ENCODE results near the gene ALOX15. TPM values are rescaled to one million over a fixed set of nuclear protein-coding genes. Genes with fewer than 3 reads are reported as not detected.

ALOX15 gene
- total and polyA plus RNA-seq, 10 of the 15 experiments (the other 5 are each of a cell fraction or from before 2014, with no cell fraction given): 0.05 to 1.0 (median 0.24) TPM

DNA sequence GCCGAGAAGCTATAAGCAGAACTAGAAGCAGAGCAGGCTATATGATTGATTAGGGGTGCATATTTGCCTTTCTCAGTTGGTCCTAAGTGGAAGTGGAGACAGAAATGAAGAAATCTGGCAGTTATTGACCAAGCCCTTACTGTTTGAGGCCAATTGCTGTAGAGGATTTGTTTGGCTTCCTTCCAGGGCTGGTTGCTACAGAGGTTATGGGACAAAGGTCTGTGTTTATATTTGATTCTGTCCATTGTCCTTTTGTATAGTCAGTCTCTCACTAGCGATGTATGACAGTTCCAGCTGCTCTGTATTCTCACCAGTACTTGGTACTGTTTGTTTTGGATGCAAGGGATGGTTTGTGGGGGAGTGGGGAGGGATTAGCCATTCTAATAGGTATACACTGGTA is 7.3 kb upstream of the ALOX15 start (continued):
- TF ChIP-seq, protein P1, sequence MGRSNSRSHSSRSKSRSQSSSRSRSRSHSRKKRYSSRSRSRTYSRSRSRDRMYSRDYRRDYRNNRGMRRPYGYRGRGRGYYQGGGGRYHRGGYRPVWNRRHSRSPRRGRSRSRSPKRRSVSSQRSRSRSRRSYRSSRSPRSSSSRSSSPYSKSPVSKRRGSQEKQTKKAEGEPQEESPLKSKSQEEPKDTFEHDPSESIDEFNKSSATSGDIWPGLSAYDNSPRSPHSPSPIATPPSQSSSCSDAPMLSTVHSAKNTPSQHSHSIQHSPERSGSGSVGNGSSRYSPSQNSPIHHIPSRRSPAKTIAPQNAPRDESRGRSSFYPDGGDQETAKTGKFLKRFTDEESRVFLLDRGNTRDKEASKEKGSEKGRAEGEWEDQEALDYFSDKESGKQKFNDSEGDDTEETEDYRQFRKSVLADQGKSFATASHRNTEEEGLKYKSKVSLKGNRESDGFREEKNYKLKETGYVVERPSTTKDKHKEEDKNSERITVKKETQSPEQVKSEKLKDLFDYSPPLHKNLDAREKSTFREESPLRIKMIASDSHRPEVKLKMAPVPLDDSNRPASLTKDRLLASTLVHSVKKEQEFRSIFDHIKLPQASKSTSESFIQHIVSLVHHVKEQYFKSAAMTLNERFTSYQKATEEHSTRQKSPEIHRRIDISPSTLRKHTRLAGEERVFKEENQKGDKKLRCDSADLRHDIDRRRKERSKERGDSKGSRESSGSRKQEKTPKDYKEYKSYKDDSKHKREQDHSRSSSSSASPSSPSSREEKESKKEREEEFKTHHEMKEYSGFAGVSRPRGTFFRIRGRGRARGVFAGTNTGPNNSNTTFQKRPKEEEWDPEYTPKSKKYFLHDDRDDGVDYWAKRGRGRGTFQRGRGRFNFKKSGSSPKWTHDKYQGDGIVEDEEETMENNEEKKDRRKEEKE (IDR thresholded peaks at IDR 0.05): no peak
- TF ChIP-seq ASH2L (IDR thresholded peaks at IDR 0.05; ENCODE audit: borderline replicate concordance, low read depth) (no peak), SMC3 (IDR thresholded peaks at IDR 0.05; ENCODE audit: borderline replicate concordance, low read length) (no peak), HDAC2 (IDR thresholded peaks at IDR 0.05) (no peak)
- TF ChIP-seq, protein P2, sequence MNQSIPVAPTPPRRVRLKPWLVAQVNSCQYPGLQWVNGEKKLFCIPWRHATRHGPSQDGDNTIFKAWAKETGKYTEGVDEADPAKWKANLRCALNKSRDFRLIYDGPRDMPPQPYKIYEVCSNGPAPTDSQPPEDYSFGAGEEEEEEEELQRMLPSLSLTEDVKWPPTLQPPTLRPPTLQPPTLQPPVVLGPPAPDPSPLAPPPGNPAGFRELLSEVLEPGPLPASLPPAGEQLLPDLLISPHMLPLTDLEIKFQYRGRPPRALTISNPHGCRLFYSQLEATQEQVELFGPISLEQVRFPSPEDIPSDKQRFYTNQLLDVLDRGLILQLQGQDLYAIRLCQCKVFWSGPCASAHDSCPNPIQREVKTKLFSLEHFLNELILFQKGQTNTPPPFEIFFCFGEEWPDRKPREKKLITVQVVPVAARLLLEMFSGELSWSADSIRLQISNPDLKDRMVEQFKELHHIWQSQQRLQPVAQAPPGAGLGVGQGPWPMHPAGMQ (IDR thresholded peaks at IDR 0.05; ENCODE audit: borderline replicate concordance): no peak

DNA sequence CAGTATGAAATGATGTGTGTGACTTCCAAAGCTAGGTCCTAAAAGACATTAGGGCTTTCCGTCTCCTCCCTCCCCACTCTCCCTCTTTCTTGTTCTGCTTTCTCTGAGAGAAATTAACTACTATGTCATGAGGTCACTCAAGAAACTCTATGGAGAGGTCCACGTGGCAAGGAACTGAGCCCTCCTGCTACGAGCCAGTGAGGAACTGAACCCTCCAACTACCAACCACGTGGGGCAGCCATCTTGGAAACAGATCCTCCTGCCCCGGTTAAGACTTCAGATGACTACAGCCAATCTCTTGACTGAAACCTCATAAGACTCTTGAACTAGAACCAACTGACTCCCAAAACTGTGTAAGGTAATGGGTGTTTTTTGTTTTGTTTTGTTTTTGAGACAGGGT is 4.2 kb upstream of the ALOX15 start:
- intact Hi-C loops (cut with micrococcal nuclease; ENCODE audit: unreplicated experiment) (no loop called here), in situ Hi-C loops (cut with MboI) (no loop called here)
- H3K36me3 ChIP-seq (ENCODE audit: control insufficient read depth in 2 of 2, insufficient read depth in 2 of 2, low read length in 1 of 2): no peaks in the 10 kb centered on the region
- H3K9ac ChIP-seq (ENCODE audit: control insufficient read depth, insufficient read depth, low read length): no peak overlapping the region
- no peak overlapping the region for H3K4me2 ChIP-seq (ENCODE audit: control insufficient read depth, insufficient read depth)
- ChIA-PET SMC1A (ENCODE audit: uncharacterized antibody, unreplicated experiment) (no interaction called here), RAD21 (ENCODE audit: unreplicated experiment) (no interaction called here), CTCF (interaction anchor here (0.7 kb wide), 1 partner anchor 12 kb away, joined by 3 read pairs; no protein-coding TSS in a partner anchor), POLR2A (no interaction called here)
- ATAC-seq (no peak), FAIRE-seq (peak; percentile 38), DNase-seq (ENCODE audit: low read depth, low spot score) (no peak)
- no peaks in the 10 kb centered on the region for H3K79me2 ChIP-seq (ENCODE audit: control insufficient read depth, insufficient read depth, low read length)
- no peaks in the 10 kb centered on the region for H4K20me1 ChIP-seq (ENCODE audit: control insufficient read depth, insufficient read depth)
- no peak overlapping the region for H3K27ac ChIP-seq (ENCODE audit: control insufficient read depth, insufficient read depth)
- H3K4me1 ChIP-seq (ENCODE audit: control insufficient read depth, insufficient read depth, low read length): no peaks in the 10 kb centered on the region; the same call in 1 of the 2 replicates
- WGBS (ENCODE audit: insufficient coverage, insufficient replicate concordance, low lambda C conversion rate, missing lambda C conversion rate): 39% methylated on average over 5 of the region's 5 CpGs
- H3K27me3 ChIP-seq (replicated peaks in 1 of 2; ENCODE audit: control insufficient read depth in 2 of 2, insufficient read depth in 2 of 2, low read length in 1 of 2): peaks cover 10 to 14% of the 10 kb centered on the region in 2 experiments; a peak in 3 of 4 replicates
- no peak overlapping the region; the same call in 1 of the 2 replicates for H2AFZ ChIP-seq (ENCODE audit: control insufficient read depth, low read depth, low read length)
- no TSS peak for BruUV-seq (replicated peaks)
- H3K9me3 ChIP-seq (replicated peaks; ENCODE audit: control insufficient read depth, insufficient read depth, low read length): no peaks in the 10 kb centered on the region
- H3K4me3 ChIP-seq: no peak overlapping the region
- TF ChIP-seq MTA3 (IDR thresholded peaks at IDR 0.05; ENCODE audit: borderline replicate concordance, low read length) (no peak), EED (IDR thresholded peaks at IDR 0.05; ENCODE audit: low read depth) (no peak), LARP7 (IDR thresholded peaks at IDR 0.05) (no peak), BHLHE40 (IDR thresholded peaks at IDR 0.05; ENCODE audit: borderline replicate concordance in 1 of 2, low read depth in 2 of 2, low read length in 1 of 2) (no peak), YY1 (IDR thresholded peaks at IDR 0.05; ENCODE audit: low read depth, low read length) (peak; percentile 79), HDAC6 (IDR thresholded peaks at IDR 0.05; ENCODE audit: unreplicated experiment) (no peak), SUZ12 (IDR thresholded peaks at IDR 0.05; ENCODE audit: unreplicated experiment) (no peak), RUNX3 (IDR thresholded peaks at IDR 0.05; ENCODE audit: low read length) (no peak)
- TF ChIP-seq, protein P3, sequence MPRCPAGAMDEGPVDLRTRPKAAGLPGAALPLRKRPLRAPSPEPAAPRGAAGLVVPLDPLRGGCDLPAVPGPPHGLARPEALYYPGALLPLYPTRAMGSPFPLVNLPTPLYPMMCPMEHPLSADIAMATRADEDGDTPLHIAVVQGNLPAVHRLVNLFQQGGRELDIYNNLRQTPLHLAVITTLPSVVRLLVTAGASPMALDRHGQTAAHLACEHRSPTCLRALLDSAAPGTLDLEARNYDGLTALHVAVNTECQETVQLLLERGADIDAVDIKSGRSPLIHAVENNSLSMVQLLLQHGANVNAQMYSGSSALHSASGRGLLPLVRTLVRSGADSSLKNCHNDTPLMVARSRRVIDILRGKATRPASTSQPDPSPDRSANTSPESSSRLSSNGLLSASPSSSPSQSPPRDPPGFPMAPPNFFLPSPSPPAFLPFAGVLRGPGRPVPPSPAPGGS (IDR thresholded peaks at IDR 0.05; ENCODE audit: borderline replicate concordance, insufficient read depth, low read depth, low read length, poor library complexity, severe bottlenecking): no peak
- TF ChIP-seq, protein P4, sequence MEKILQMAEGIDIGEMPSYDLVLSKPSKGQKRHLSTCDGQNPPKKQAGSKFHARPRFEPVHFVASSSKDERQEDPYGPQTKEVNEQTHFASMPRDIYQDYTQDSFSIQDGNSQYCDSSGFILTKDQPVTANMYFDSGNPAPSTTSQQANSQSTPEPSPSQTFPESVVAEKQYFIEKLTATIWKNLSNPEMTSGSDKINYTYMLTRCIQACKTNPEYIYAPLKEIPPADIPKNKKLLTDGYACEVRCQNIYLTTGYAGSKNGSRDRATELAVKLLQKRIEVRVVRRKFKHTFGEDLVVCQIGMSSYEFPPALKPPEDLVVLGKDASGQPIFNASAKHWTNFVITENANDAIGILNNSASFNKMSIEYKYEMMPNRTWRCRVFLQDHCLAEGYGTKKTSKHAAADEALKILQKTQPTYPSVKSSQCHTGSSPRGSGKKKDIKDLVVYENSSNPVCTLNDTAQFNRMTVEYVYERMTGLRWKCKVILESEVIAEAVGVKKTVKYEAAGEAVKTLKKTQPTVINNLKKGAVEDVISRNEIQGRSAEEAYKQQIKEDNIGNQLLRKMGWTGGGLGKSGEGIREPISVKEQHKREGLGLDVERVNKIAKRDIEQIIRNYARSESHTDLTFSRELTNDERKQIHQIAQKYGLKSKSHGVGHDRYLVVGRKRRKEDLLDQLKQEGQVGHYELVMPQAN (conservative IDR thresholded peaks at IDR 0.05): no peak
